Measurements from ENCODE around the gene CAAP1. TPM values are rescaled to one million over a fixed set of nuclear protein-coding genes. Genes with fewer than 3 reads are reported as not detected.
A peak's percentile ranks its signal among the peaks of the same experiment; 100 is the strongest.

CAAP1 gene
- total RNA-seq, 1 donor: 19.0 TPM

- no peak overlapping the region for H3K4me3 ChIP-seq (ENCODE audit: low read depth, low read length)
- TF ChIP-seq, protein P1, sequence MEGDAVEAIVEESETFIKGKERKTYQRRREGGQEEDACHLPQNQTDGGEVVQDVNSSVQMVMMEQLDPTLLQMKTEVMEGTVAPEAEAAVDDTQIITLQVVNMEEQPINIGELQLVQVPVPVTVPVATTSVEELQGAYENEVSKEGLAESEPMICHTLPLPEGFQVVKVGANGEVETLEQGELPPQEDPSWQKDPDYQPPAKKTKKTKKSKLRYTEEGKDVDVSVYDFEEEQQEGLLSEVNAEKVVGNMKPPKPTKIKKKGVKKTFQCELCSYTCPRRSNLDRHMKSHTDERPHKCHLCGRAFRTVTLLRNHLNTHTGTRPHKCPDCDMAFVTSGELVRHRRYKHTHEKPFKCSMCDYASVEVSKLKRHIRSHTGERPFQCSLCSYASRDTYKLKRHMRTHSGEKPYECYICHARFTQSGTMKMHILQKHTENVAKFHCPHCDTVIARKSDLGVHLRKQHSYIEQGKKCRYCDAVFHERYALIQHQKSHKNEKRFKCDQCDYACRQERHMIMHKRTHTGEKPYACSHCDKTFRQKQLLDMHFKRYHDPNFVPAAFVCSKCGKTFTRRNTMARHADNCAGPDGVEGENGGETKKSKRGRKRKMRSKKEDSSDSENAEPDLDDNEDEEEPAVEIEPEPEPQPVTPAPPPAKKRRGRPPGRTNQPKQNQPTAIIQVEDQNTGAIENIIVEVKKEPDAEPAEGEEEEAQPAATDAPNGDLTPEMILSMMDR (IDR thresholded peaks at IDR 0.05; ENCODE audit: insufficient read depth, low read length): no peak
- no peak for DNase-seq (ENCODE audit: low read depth)
Measured at GRCh38 chr9:26925609-26926008, 33.0 kb upstream of the CAAP1 start.

GRCh38 chr9:26919698-26920097, 27.1 kb upstream of the CAAP1 start:
- DNase-seq (ENCODE audit: low read depth): no peak
- H3K4me3 ChIP-seq (ENCODE audit: low read depth, low read length): no peak overlapping the region
- TF ChIP-seq, protein P1 (IDR thresholded peaks at IDR 0.05; ENCODE audit: insufficient read depth, low read length): no peak

GRCh38 chr9:26913138-26913668, 20.6 kb upstream of the CAAP1 start:
- TF ChIP-seq, protein P1 (IDR thresholded peaks at IDR 0.05; ENCODE audit: insufficient read depth, low read length): no peak
- no peak overlapping the region for H3K4me3 ChIP-seq (ENCODE audit: low read depth, low read length)
- no peak for DNase-seq (ENCODE audit: low read depth)

DNA sequence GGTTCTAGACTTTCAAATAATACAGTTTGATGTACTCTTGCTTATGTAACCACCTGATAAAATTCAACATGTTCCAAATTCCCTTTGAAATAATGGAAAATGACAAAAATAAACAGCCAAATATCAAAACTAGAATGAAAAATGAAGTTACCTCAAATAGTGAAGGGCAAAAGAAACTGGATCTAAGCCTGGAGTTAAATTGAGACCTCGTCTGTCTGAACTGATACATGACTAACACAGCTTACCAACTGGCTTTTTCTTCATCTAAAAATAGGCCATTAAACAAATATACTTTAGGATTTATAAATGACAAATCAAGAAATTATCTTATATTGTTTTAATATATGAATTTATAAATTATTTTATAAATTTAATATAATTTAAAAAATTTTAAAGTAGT, 12.1 kb upstream of the CAAP1 start:
- DNase-seq (ENCODE audit: low read depth): no peak
- TF ChIP-seq, protein P1 (IDR thresholded peaks at IDR 0.05; ENCODE audit: insufficient read depth, low read length): no peak
- no peak overlapping the region for H3K4me3 ChIP-seq (ENCODE audit: low read depth, low read length)

DNA sequence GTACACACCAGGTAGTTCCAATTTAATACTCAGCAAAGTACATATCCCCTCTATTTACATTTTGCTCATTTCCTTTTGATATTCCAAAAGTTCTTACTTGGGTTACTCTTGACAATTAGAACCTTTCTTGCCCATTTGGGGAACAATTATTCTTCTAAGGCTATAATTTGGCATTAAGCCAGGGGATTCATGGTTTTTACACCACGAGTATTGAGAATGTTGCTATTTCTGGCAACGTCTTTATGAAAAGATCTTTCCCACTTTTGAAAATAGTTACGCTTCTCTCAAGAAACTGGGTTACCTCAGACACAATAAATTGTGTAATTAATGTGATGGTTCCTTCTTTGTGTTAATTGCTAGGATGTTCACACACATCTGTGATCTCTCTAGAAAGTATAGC, 11.5 kb upstream of the CAAP1 start:
- no peak overlapping the region for H3K4me3 ChIP-seq (ENCODE audit: low read depth, low read length)
- DNase-seq (ENCODE audit: low read depth): no peak
- TF ChIP-seq, protein P1 (IDR thresholded peaks at IDR 0.05; ENCODE audit: insufficient read depth, low read length): no peak

DNA sequence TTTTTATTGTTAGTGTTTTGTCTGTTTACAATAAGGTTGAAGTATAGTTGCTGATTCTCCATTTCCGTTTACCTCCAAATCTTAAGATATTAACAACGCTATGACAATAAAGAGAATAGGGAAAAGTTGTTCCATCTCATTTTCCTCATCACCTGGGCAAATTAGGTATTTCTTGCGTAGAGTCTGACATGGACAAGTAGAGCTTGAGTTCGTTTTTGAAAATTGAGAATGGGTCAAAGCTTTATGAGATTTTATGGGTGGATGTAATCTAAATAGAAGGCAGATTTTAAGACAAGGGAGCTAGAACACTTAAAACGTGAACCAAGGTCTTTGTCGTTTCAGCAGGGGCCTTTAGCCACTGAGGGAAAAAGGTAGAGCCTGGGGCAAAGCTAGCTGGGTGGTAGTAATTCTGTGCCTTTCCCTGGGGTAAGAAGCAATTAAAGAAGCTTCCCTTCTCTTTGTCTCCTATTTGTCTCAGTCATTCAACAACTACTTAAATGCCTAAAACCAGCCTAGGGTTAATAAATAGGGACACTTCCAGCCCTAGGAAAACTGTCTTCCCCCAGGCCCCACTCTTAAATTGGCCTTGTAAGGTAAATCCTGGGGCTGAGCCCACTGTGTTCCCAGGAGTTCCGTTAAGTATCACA, 551 bp upstream of the CAAP1 start:
- TF ChIP-seq, protein P1 (IDR thresholded peaks at IDR 0.05; ENCODE audit: insufficient read depth, low read length): no peak
- H3K4me3 ChIP-seq (ENCODE audit: low read depth, low read length): peak overlapping the region; percentile 97
- DNase-seq (ENCODE audit: low read depth): no peak

- H3K4me3 ChIP-seq (ENCODE audit: low read depth, low read length): peak overlapping the region; percentile 97
- DNase-seq (ENCODE audit: low read depth): peak; percentile 4
- TF ChIP-seq, protein P1 (IDR thresholded peaks at IDR 0.05; ENCODE audit: insufficient read depth, low read length): no peak
Measured at GRCh38 chr9:26891726-26892125, 876 bp downstream of the CAAP1 start.

All from fibroblast of the aortic adventitia (primary cell).